ENCODE data around the gene MEI1.

The MEI1 gene

GRCh38 chr22:41840216-41840615 is 140.9 kb downstream of the MEI1 start:
- Histone ChIP-seq H3K4me3 (ENCODE audit: low read length) (no peak overlapping the region), H3K9me3 (replicated peaks; ENCODE audit: low read length) (no peaks in the 10 kb centered on the region), H3K9ac (ENCODE audit: low read depth, low read length) (no peak overlapping the region), H3K36me3 (ENCODE audit: insufficient read depth, low read length) (peaks cover 12% of the 10 kb centered on the region), H3K27me3 (ENCODE audit: control insufficient read depth, insufficient read depth, low read length) (no peaks in the 10 kb centered on the region), H3K4me2 (ENCODE audit: low read length) (no peak overlapping the region), H3K4me1 (ENCODE audit: control insufficient read depth, insufficient read depth, low read length) (peaks cover 8% of the 10 kb centered on the region)

DNA sequence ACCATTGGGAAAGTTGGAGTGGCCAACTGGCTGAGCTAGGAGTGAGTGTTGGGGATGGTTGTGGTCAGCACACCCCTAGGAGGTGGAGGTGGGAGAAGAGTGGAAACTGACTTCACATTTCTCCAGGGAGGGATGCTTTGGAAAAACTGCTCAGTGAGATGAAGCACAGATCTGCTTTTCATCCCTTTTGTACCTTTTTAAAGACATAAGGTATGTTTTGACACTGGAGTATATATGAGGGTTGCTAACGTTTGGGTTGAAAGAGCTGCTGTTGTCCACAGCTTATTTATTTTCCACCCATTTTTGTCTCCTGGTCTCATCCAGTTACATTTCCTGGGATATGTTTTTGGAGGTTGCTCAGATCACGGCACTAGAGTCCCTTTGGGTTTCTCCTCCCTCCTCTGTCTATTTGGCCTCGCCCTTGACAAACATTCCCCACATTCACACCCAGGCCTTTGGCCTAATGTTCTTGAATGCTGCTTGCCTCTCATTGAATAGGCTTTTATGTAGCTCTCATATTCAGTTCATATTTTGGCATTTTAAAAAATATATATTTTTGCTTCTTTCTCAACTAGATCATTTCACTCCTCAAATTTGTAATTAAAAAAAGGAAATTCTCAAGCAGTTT is 141.9 kb downstream of the MEI1 start:
- Histone ChIP-seq H3K27me3 (ENCODE audit: control insufficient read depth, insufficient read depth, low read length) (no peaks in the 10 kb centered on the region), H3K36me3 (ENCODE audit: insufficient read depth, low read length) (peaks cover 7% of the 10 kb centered on the region), H3K9ac (ENCODE audit: low read depth, low read length) (no peak overlapping the region), H3K4me2 (ENCODE audit: low read length) (no peak overlapping the region), H3K9me3 (replicated peaks; ENCODE audit: low read length) (no peaks in the 10 kb centered on the region), H3K4me1 (ENCODE audit: control insufficient read depth, insufficient read depth, low read length) (peaks cover 14% of the 10 kb centered on the region), H3K4me3 (ENCODE audit: low read length) (no peak overlapping the region)

DNA sequence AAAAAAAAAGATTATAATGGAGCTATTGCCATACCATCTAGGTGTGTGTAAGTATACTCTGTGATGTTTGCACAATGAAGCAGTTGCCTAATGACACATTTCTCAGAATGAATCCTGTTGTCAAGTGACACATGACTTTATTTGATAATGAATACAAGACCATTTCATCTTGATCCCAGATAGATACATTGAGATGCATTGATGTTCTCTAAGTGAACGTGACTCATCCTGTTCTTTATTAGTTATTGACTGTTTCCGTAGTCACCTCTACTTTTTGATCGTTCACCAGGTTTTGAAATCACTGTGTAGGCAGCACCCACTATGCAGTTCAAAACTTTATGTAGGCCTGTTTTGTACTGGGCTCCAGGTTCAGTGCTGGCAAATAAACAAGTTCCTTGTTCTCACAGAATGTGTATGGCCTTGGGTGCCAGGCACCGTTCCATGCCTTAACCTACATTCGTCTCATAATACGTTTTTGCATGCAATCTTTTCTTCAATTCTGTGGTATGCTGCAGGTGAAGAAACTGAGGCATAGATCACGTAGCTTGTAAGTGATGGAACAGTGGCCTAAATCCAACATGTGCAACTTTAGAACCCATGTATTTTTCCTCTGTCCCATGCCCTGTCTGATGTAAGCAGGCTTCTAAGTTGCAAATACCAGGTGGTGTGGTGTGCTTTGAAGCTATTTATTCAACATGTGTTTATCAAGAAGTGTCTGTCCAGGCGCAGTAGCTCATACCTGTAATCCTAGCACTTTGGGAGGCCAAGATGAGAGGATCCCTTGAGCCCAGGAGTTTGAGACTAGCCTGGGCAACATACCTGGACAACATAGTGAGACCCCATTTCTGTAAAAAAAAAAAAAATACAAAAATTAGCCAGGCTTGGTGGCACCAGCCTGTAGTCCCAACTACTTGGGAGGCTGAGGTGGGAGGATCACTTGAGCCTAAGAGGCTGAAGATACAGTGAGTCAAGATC is 144.0 kb downstream of the MEI1 start:
- Histone ChIP-seq H3K9ac (ENCODE audit: low read depth, low read length) (no peak overlapping the region), H3K27me3 (ENCODE audit: control insufficient read depth, insufficient read depth, low read length) (no peaks in the 10 kb centered on the region), H3K4me1 (ENCODE audit: control insufficient read depth, insufficient read depth, low read length) (peaks cover 19% of the 10 kb centered on the region), H3K4me3 (ENCODE audit: low read length) (no peak overlapping the region), H3K9me3 (replicated peaks; ENCODE audit: low read length) (no peaks in the 10 kb centered on the region), H3K4me2 (ENCODE audit: low read length) (no peak overlapping the region), H3K36me3 (ENCODE audit: insufficient read depth, low read length) (peaks cover 2% of the 10 kb centered on the region)

DNA sequence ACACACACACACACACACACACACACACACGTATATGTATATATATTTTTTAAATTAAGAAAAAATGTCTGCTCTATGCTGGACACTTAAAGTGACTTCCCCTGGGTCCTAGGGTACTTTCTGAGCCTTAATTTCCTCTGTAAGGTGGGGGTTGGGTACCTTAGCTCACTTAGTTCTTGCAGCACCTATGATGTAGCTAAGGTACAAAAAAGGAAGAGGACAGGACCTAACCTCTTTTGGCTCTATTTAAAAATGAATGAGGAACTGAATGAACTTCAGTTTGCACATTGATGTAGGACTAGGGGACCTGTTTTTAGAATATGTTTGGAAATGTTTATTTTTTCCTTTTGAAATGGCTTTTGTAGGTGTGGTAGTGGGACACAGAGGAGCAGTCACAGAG is 144.7 kb downstream of the MEI1 start:
- Histone ChIP-seq H3K9me3 (replicated peaks; ENCODE audit: low read length) (no peaks in the 10 kb centered on the region), H3K4me1 (ENCODE audit: control insufficient read depth, insufficient read depth, low read length) (peaks cover 19% of the 10 kb centered on the region), H3K9ac (ENCODE audit: low read depth, low read length) (no peak overlapping the region), H3K36me3 (ENCODE audit: insufficient read depth, low read length) (peaks cover 2% of the 10 kb centered on the region), H3K4me2 (ENCODE audit: low read length) (no peak overlapping the region), H3K27me3 (ENCODE audit: control insufficient read depth, insufficient read depth, low read length) (no peaks in the 10 kb centered on the region), H3K4me3 (ENCODE audit: low read length) (no peak overlapping the region)

DNA sequence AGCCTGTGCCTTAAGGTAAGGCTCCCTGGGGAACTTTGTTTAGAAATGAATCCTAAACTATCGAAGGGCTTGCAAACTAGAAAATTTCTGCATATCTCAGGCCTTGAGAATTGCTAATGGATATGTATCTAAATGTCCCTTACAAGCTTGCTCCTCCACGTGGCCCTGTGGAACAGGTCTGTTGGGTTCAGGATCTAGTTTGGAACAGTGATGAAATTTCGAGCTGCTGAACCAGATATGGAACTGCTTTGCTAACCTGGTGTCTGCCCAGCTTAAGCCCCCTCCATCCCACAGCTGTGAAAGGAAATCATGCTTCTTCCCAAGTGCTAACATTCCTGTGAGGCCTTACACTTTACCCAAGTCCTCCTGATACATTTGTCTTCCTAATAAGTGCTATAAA is 145.2 kb downstream of the MEI1 start:
- no peak overlapping the region for H3K9ac ChIP-seq (ENCODE audit: low read depth, low read length)
- H3K27me3 ChIP-seq (ENCODE audit: control insufficient read depth, insufficient read depth, low read length) = no peaks in the 10 kb centered on the region
- peaks cover 19% of the 10 kb centered on the region for H3K4me1 ChIP-seq (ENCODE audit: control insufficient read depth, insufficient read depth, low read length)
- peaks cover 2% of the 10 kb centered on the region for H3K36me3 ChIP-seq (ENCODE audit: insufficient read depth, low read length)
- no peaks in the 10 kb centered on the region for H3K9me3 ChIP-seq (replicated peaks; ENCODE audit: low read length)
- no peak overlapping the region for H3K4me3 ChIP-seq (ENCODE audit: low read length)
- H3K4me2 ChIP-seq (ENCODE audit: low read length) = no peak overlapping the region

- Histone ChIP-seq H3K9me3 (replicated peaks; ENCODE audit: low read length) (no peaks in the 10 kb centered on the region), H3K9ac (ENCODE audit: low read depth, low read length) (no peak overlapping the region), H3K4me3 (ENCODE audit: low read length) (no peak overlapping the region), H3K36me3 (ENCODE audit: insufficient read depth, low read length) (peaks cover 2% of the 10 kb centered on the region), H3K4me2 (ENCODE audit: low read length) (no peak overlapping the region), H3K27me3 (ENCODE audit: control insufficient read depth, insufficient read depth, low read length) (no peaks in the 10 kb centered on the region), H3K4me1 (ENCODE audit: control insufficient read depth, insufficient read depth, low read length) (peaks cover 18% of the 10 kb centered on the region)
These were observed 146.3 kb downstream of the MEI1 start for GRCh38 chr22:41845380-41846267.

GRCh38 chr22:41846268-41846987 is 147.1 kb downstream of the MEI1 start:
- Histone ChIP-seq H3K9ac (ENCODE audit: low read depth, low read length) (no peak overlapping the region), H3K9me3 (replicated peaks; ENCODE audit: low read length) (no peaks in the 10 kb centered on the region), H3K27me3 (ENCODE audit: control insufficient read depth, insufficient read depth, low read length) (no peaks in the 10 kb centered on the region), H3K4me2 (ENCODE audit: low read length) (no peak overlapping the region), H3K36me3 (ENCODE audit: insufficient read depth, low read length) (peaks cover 2% of the 10 kb centered on the region), H3K4me1 (ENCODE audit: control insufficient read depth, insufficient read depth, low read length) (peaks cover 11% of the 10 kb centered on the region), H3K4me3 (ENCODE audit: low read length) (no peak overlapping the region)

- H3K36me3 ChIP-seq (ENCODE audit: insufficient read depth, low read length) = peaks cover under 1% of the 10 kb centered on the region
- H3K4me1 ChIP-seq (ENCODE audit: control insufficient read depth, insufficient read depth, low read length) = peaks cover 11% of the 10 kb centered on the region
- no peaks in the 10 kb centered on the region for H3K27me3 ChIP-seq (ENCODE audit: control insufficient read depth, insufficient read depth, low read length)
- H3K9ac ChIP-seq (ENCODE audit: low read depth, low read length) = no peak overlapping the region
- no peak overlapping the region for H3K4me3 ChIP-seq (ENCODE audit: low read length)
- H3K4me2 ChIP-seq (ENCODE audit: low read length) = no peak overlapping the region
- H3K9me3 ChIP-seq (replicated peaks; ENCODE audit: low read length) = no peaks in the 10 kb centered on the region
These were observed 148.0 kb downstream of the MEI1 start for GRCh38 chr22:41847300-41847699.

DNA sequence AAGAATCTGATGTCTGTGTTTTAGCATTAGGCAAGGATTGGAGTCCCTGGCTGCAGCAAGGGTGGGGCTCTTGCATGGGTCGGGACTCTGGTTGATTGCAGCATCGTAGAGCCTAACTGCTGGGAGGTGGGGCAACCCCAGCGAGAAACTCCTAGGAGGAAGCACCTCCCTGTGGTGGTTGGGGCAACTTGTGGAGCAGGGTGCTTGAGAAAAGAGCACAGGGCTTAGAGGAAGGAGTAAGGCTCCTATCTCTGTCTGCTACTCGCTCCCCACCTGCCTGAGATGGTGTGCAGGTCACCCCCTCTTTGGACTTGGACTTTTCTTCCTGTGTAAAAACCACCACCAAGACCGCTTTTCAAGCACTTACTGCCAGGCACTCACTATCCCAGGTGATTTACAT is 149.2 kb downstream of the MEI1 start:
- Histone ChIP-seq H3K4me1 (ENCODE audit: control insufficient read depth, insufficient read depth, low read length) (peaks cover 11% of the 10 kb centered on the region), H3K9ac (ENCODE audit: low read depth, low read length) (no peak overlapping the region), H3K9me3 (replicated peaks; ENCODE audit: low read length) (no peaks in the 10 kb centered on the region), H3K4me2 (ENCODE audit: low read length) (no peak overlapping the region), H3K27me3 (ENCODE audit: control insufficient read depth, insufficient read depth, low read length) (no peaks in the 10 kb centered on the region), H3K4me3 (ENCODE audit: low read length) (no peak overlapping the region), H3K36me3 (ENCODE audit: insufficient read depth, low read length) (no peaks in the 10 kb centered on the region)

Measured in skeletal muscle satellite cell (primary cell).